Measurements from ENCODE around the gene PLEKHG4. TPM values are rescaled to one million over a fixed set of nuclear protein-coding genes. Genes with fewer than 3 reads are reported as not detected.

The PLEKHG4 gene
- total RNA-seq, 2 donors from 2014 or later: 7.7 to 57.8 TPM

DNA sequence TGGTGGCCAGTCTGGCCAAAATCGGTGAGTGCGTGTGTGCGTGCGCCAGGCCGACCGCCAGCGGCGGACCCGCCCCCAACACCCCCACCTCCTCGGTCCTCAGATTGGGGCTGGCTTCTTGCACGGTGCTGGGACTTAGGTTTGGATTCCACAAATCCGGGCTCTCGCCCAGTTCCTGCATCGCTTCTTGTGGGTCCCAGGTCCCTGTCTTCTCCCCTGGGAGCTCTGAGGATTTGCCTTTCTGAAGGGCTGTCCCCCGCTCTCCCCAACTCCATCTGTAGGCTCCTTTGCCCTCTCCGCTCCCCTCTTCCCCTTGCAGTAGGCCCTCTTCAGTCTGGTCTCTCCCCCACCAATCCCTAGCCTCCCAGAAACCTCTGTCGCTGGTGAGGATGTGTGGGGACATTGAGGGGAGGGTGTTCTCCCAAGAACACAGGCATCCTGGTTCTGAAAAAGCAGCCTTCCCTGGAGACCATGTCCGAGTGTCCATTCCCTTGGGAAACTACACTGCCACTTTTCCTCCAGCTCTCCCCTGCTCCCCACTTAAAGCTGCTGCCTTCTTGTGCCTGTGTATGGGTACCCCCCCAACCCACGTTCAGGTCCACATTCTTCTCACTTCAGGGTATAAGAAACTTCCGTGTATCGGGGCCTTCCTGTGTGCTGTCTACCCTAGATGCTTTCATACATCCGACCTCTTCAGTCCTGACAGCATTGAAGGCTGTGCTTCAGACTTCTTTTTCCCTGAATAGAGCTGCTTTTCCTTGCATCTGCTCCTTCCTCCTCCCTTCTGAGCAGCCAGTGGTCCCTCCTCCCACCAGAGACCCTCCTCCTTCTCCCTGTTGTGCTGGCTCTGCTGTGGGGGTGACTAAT, 29.9 kb upstream of the PLEKHG4 start:
- no peak for TF ChIP-seq POLR2AphosphoS5 (IDR thresholded peaks at IDR 0.05)
- no peak for TF ChIP-seq POLR2A (IDR thresholded peaks at IDR 0.05)
- TF ChIP-seq, protein P1, sequence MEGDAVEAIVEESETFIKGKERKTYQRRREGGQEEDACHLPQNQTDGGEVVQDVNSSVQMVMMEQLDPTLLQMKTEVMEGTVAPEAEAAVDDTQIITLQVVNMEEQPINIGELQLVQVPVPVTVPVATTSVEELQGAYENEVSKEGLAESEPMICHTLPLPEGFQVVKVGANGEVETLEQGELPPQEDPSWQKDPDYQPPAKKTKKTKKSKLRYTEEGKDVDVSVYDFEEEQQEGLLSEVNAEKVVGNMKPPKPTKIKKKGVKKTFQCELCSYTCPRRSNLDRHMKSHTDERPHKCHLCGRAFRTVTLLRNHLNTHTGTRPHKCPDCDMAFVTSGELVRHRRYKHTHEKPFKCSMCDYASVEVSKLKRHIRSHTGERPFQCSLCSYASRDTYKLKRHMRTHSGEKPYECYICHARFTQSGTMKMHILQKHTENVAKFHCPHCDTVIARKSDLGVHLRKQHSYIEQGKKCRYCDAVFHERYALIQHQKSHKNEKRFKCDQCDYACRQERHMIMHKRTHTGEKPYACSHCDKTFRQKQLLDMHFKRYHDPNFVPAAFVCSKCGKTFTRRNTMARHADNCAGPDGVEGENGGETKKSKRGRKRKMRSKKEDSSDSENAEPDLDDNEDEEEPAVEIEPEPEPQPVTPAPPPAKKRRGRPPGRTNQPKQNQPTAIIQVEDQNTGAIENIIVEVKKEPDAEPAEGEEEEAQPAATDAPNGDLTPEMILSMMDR (IDR thresholded peaks at IDR 0.05): no peak
- Histone ChIP-seq H3K27ac (no peak overlapping the region), H3K27me3 (replicated peaks; ENCODE audit: insufficient read depth) (peaks cover 4% of the 10 kb centered on the region), H3K4me1 (replicated peaks) (peaks cover 6% of the 10 kb centered on the region), H3K4me3 (peak overlapping the region; percentile 34 to 45), H3K9me3 (no peaks in the 10 kb centered on the region), H3K36me3 (no peaks in the 10 kb centered on the region)
- intact Hi-C loops (cut with DNase I): no loop called here
- no peak for DNase-seq (ENCODE audit: low spot score)
- 11% methylated on average over 22 of the region's 22 CpGs for WGBS

DNA sequence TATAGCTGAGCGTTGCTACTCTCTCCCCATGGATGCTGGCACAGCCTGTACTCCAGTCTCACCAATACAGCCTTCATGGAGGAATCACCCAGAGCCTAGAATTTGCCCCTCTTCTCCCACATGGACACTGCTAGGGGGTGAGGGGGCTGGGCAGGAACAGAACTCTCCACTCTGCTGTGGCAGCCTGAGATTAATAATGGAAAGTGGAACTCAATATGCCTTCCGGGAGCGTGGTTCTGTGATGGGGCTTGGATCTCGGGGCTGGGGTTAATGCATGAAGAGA, 29.3 kb upstream of the PLEKHG4 start:
- Histone ChIP-seq H3K4me1 (replicated peaks) (peaks cover 6% of the 10 kb centered on the region), H3K9me3 (no peaks in the 10 kb centered on the region), H3K36me3 (no peaks in the 10 kb centered on the region), H3K27ac (no peak overlapping the region), H3K4me3 (no peak overlapping the region), H3K27me3 (replicated peaks; ENCODE audit: insufficient read depth) (peaks cover 4% of the 10 kb centered on the region)
- WGBS: 70% methylated on average over 4 of the region's 4 CpGs
- no peak for TF ChIP-seq POLR2A (IDR thresholded peaks at IDR 0.05)
- TF ChIP-seq, protein P1 (IDR thresholded peaks at IDR 0.05): no peak
- TF ChIP-seq POLR2AphosphoS5 (IDR thresholded peaks at IDR 0.05): no peak
- intact Hi-C loops (cut with DNase I): no loop called here
- no peak for DNase-seq (ENCODE audit: low spot score)

DNA sequence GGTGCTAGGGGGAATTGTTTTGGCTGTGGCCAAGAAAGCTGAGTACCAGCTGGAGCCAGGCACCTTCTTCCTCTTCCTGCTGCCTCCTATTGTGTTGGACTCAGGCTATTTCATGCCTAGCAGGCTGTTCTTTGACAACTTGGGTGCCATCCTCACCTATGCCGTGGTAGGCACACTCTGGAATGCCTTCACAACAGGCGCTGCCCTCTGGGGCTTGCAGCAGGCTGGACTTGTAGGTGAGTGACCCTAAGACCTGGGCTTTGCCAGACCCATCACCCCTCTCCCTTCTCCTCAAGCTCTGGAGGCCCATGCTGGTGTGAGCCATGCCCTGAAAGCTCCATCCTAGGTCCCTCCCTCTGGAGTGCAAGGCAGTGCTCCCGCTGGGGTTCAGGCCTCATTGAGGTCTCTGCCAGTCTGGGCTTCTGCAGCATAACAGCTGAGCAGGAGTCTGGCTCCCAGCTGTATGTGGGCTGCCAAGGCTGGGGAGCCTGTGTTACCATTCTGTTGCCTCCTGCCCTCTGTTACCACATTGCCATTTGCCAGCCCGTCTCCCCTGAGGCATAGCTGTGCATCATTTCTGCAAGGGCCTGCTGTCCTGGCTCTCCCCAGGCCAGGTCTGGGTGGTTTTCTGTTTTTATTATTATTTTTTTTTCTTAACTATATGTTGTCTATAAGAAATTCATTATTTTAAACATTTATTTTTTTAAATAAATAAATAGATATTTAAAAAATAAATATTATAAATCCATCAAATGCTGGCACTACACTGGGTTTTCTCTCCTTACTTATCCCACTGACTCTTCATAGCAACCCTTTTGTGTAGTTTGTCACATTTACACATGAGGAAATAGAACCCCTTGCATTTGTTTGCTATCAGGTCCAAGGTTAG, 26.5 kb upstream of the PLEKHG4 start:
- TF ChIP-seq POLR2A (IDR thresholded peaks at IDR 0.05): no peak
- TF ChIP-seq, protein P1 (IDR thresholded peaks at IDR 0.05): no peak
- TF ChIP-seq POLR2AphosphoS5 (IDR thresholded peaks at IDR 0.05): no peak
- Histone ChIP-seq H3K4me1 (replicated peaks) (no peaks in the 10 kb centered on the region), H3K27me3 (replicated peaks; ENCODE audit: insufficient read depth) (peaks cover 4% of the 10 kb centered on the region), H3K9me3 (no peaks in the 10 kb centered on the region), H3K4me3 (no peak overlapping the region), H3K27ac (no peak overlapping the region), H3K36me3 (no peaks in the 10 kb centered on the region)
- no peak for DNase-seq (ENCODE audit: low spot score)
- 80% methylated on average over 4 of the region's 4 CpGs for WGBS
- intact Hi-C loops (cut with DNase I): no loop called here

DNA sequence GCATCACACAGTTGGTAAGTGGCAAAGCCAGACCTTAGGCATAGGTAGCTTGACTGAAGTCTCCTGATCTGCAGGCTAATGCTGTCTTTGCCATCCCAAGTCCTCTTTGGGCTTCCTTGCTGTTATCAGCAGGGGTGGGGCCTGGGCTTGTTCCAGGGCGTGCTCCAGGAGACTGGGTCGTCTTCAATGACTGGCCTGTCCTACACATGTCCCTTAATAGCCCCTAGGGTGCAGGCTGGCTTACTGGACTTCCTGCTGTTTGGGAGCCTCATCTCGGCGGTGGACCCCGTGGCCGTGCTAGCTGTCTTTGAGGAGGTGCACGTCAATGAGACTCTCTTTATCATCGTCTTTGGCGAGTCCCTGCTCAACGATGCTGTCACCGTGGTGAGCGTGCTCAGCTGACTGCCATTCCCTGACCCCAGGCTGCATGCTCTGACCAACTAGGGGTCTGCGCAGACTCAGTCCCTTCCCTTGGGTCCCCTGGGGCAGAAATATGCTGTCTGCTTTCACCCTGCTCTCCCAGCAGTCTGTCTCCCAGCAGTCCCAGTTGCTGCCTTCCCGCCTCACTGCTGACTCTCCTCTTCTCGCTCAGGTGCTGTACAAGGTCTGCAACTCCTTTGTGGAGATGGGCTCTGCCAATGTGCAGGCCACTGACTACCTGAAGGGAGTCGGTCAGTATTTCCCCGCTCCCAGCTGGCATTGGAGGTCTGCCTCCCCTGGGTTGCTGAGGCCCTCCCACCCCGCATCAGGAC, 24.4 kb upstream of the PLEKHG4 start:
- 87% methylated on average over 18 of the region's 18 CpGs for WGBS
- H3K4me1 ChIP-seq (replicated peaks): no peaks in the 10 kb centered on the region
- H3K27me3 ChIP-seq (replicated peaks; ENCODE audit: insufficient read depth): no peaks in the 10 kb centered on the region
- no peak for DNase-seq (ENCODE audit: low spot score)
- TF ChIP-seq POLR2AphosphoS5 (IDR thresholded peaks at IDR 0.05) (no peak), POLR2A (IDR thresholded peaks at IDR 0.05) (no peak)
- TF ChIP-seq, protein P1 (IDR thresholded peaks at IDR 0.05): no peak
- H3K36me3 ChIP-seq: no peaks in the 10 kb centered on the region
- H3K4me3 ChIP-seq: no peak overlapping the region
- intact Hi-C loops (cut with DNase I): loop anchor here (5.0 kb wide), 1 partner anchor 142 kb away; no protein-coding TSS in a partner anchor
- H3K9me3 ChIP-seq: no peaks in the 10 kb centered on the region
- H3K27ac ChIP-seq: no peak overlapping the region
